OCI-LY7 (cell line): ENCODE measurements around the gene ZNF205. TPM values are rescaled to one million over a fixed set of nuclear protein-coding genes. Genes with fewer than 3 reads are reported as not detected.

ENCODE experiments used
- BruUV-seq: library from RNA; stranded (reverse); fragments of 400-500 nt; replicated peaks from 2 replicates; lab custom pipeline; 2021; lab: Mats Ljungman, UMichigan
- CTCF ChIA-PET: fragments of 300-600 bp; sonication (Branson Sonifier 250); formaldehyde crosslinking; loops from one replicate; lab custom pipeline; 2022; ENCODE audit warnings: antibody characterized with exemption; ENCODE audit not compliant: unreplicated experiment; lab: Charles Lee
- POLR2A ChIA-PET: fragments of 300-600 bp; sonication (Branson Sonifier 250); formaldehyde crosslinking; loops from one replicate; lab custom pipeline; 2022; ENCODE audit warnings: antibody characterized with exemption; lab: Charles Lee
- DNase-seq: peaks from one replicate; pipeline ENCODE4 v3.0.0-alpha.2; 2015; ENCODE audit warnings: low spot score
- H2AFZ ChIP-seq: fragments of 200-600 bp; sonication (generic), shearing (Covaris generic); 2 replicates; pipeline ENCODE4 v1.6.1; 2014; ENCODE audit warnings: mild to moderate bottlenecking, antibody characterized with exemption, low read length, moderate library complexity
- H3K27ac ChIP-seq: fragments of 200-600 bp; sonication (generic); 2 replicates; pipeline ENCODE4 v1.5.1; 2014; ENCODE audit warnings: mixed run types, low read depth, mild to moderate bottlenecking, moderate library complexity, low read length, inconsistent platforms; ENCODE audit not compliant: poor library complexity, severe bottlenecking
- H3K36me3 ChIP-seq: fragments of 200-600 bp; sonication (generic); 2 replicates; pipeline ENCODE4 v1.6.1; 2014; ENCODE audit warnings: mild to moderate bottlenecking, antibody characterized with exemption, low read length, moderate library complexity, mixed read lengths; ENCODE audit not compliant: insufficient read depth
- H3K4me1 ChIP-seq: fragments of 200-600 bp; sonication (generic); 2 replicates; pipeline ENCODE4 v1.5.1; 2014; ENCODE audit warnings: mild to moderate bottlenecking, low read length; ENCODE audit not compliant: insufficient read depth, poor library complexity, severe bottlenecking
- H3K4me2 ChIP-seq: fragments of 200-600 bp; sonication (generic); 2 replicates; pipeline ENCODE4 v1.6.1; 2014; ENCODE audit warnings: mild to moderate bottlenecking, low read length
- H3K4me3 ChIP-seq: fragments of 200-600 bp; sonication (generic); 2 replicates; pipeline ENCODE4 v1.5.1; 2014; ENCODE audit warnings: mild to moderate bottlenecking, low read depth, low read length; ENCODE audit not compliant: poor library complexity, severe bottlenecking
- H3K79me2 ChIP-seq: fragments of 200-600 bp; sonication (generic); 2 replicates; pipeline ENCODE4 v1.6.1; 2016; ENCODE audit warnings: low read depth, mild to moderate bottlenecking, low read length, moderate library complexity, mixed read lengths; ENCODE audit not compliant: insufficient read depth
- H3K9me2 ChIP-seq: fragments of 200-600 bp; sonication (generic); 2 replicates; pipeline ENCODE4 v1.6.1; 2016; ENCODE audit warnings: mild to moderate bottlenecking, low read length, mixed read lengths; ENCODE audit not compliant: insufficient read depth
- H3K9me3 ChIP-seq: fragments of 200-600 bp; sonication (generic); 2 replicates; pipeline ENCODE4 v1.6.1; 2014; ENCODE audit warnings: mild to moderate bottlenecking, mixed run types, low read length, mixed read lengths
- H4K20me1 ChIP-seq: fragments of 200-600 bp; sonication (generic); 2 replicates; pipeline ENCODE4 v1.6.1; 2014; ENCODE audit warnings: mild to moderate bottlenecking, antibody characterized with exemption, low read length, moderate library complexity, mixed read lengths; ENCODE audit not compliant: insufficient read depth
- EZH2phosphoT487 ChIP-seq: fragments of 200-600 bp; sonication (generic); IDR thresholded peaks from 2 replicates; pipeline ENCODE4 v1.6.1; 2018; ENCODE audit warnings: low read depth, borderline replicate concordance, mild to moderate bottlenecking, mixed run types, antibody characterized with exemption, low read length, moderate library complexity, mixed read lengths
- intact Hi-C: fragments of 100-400 bp; cut with micrococcal nuclease; formaldehyde crosslinking; loops from one replicate; pipeline ENCODE4 v1.10.0; 2022; ENCODE audit not compliant: unreplicated experiment
- total RNA-seq, 2 experiments: library from RNA; depleted of rRNA in 1 of 2; stranded (reverse); fragments of >200 nt in 1 of 2; shearing (Covaris generic) in 1 of 2; gene quantifications; 2 replicates each; pipeline ENCODE4 v1.2.3, GENCODE V29; 2014 to 2022
- TF ChIP-seq, protein P1 (sequence below): fragments of 200-600 bp; sonication (generic); conservative IDR thresholded peaks from 2 replicates; pipeline ENCODE4 v1.5.1; 2014; ENCODE audit warnings: mild to moderate bottlenecking, antibody characterized with exemption, low read length, moderate library complexity, mixed read lengths

ZNF205 gene
- total RNA-seq, 2 experiments from 2014 or later = 0.30 to 1.2 TPM

DNA sequence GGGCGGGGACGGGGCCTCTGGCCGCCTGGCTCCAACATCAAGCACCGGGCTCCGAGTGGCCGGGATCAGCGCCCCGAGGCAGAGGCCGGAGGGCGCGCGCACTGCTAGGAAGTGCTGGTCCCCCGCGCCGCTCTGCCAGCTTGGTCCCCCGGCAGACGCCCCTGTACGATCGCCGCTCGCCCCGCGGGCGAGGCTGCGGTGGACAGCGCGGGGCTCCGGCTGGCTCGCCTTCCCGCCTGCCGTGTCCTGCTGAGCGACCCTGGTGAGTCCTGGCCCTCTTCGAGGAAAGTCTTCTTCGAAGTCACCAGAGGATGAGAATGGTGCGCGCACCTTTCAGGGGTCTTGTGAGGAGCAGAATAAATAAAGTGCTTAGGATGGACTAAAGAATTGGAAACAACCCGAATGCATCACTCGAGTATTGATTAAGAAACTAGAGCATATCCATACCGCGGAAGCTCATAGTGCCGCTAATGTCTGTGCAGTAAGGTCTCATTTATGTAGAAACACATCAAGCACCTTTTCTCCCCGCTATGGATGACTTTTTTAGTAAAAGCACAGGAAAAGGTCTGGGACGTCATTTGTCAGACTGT, 22.8 kb downstream of the ZNF205 start:
- peak overlapping the region; percentile 58 for H2AFZ ChIP-seq
- no peak for DNase-seq
- ChIA-PET CTCF (interaction anchor here (0.6 kb wide), 1 partner anchor 76 kb away, joined by 3 read pairs; no protein-coding TSS in a partner anchor), POLR2A (interaction anchor here (0.5 to 2.1 kb wide), 10 partner anchors 13 to 442 kb away, joined by 3 to 11 read pairs (median 4); partner anchors contain the start of gene HCFC1R1)
- BruUV-seq = TSS peak; percentile 86
- H3K36me3 ChIP-seq = peaks cover 22% of the 10 kb centered on the region
- no peaks in the 10 kb centered on the region for H3K9me3 ChIP-seq
- no peak for TF ChIP-seq EZH2phosphoT487
- TF ChIP-seq, protein P1, sequence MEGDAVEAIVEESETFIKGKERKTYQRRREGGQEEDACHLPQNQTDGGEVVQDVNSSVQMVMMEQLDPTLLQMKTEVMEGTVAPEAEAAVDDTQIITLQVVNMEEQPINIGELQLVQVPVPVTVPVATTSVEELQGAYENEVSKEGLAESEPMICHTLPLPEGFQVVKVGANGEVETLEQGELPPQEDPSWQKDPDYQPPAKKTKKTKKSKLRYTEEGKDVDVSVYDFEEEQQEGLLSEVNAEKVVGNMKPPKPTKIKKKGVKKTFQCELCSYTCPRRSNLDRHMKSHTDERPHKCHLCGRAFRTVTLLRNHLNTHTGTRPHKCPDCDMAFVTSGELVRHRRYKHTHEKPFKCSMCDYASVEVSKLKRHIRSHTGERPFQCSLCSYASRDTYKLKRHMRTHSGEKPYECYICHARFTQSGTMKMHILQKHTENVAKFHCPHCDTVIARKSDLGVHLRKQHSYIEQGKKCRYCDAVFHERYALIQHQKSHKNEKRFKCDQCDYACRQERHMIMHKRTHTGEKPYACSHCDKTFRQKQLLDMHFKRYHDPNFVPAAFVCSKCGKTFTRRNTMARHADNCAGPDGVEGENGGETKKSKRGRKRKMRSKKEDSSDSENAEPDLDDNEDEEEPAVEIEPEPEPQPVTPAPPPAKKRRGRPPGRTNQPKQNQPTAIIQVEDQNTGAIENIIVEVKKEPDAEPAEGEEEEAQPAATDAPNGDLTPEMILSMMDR = no peak
- intact Hi-C loops = loop anchor here (1.0 kb wide), 1 partner anchor 15 kb away; no protein-coding TSS in a partner anchor
- H4K20me1 ChIP-seq = 0 out of 2 replicates have a peak, but pooled peaks cover 9% of the 10 kb centered on the region
- H3K27ac ChIP-seq = peak overlapping the region; percentile 36
- H3K9me2 ChIP-seq = no peaks in the 10 kb centered on the region
- peaks cover 7% of the 10 kb centered on the region for H3K4me1 ChIP-seq
- H3K4me3 ChIP-seq = peak overlapping the region; percentile 79
- H3K79me2 ChIP-seq = peaks cover 39% of the 10 kb centered on the region
- peak overlapping the region; percentile 81 for H3K4me2 ChIP-seq

GRCh38 chr16:3137267-3137666, 24.9 kb downstream of the ZNF205 start:
- no peak for DNase-seq
- H3K4me3 ChIP-seq = no peak overlapping the region
- H3K9me2 ChIP-seq = no peaks in the 10 kb centered on the region
- no peaks in the 10 kb centered on the region for H3K9me3 ChIP-seq
- H4K20me1 ChIP-seq = 0 out of 2 replicates have a peak, but pooled peaks cover 9% of the 10 kb centered on the region
- TF ChIP-seq EZH2phosphoT487 = no peak
- TF ChIP-seq, protein P1 = no peak
- intact Hi-C loops = no loop called here
- peaks cover 36% of the 10 kb centered on the region for H3K79me2 ChIP-seq
- CTCF ChIA-PET = no interaction called here
- peaks cover 7% of the 10 kb centered on the region for H3K4me1 ChIP-seq
- no peak overlapping the region for H3K27ac ChIP-seq
- H3K4me2 ChIP-seq = no peak overlapping the region
- POLR2A ChIA-PET = no interaction called here
- H3K36me3 ChIP-seq = peaks cover 7% of the 10 kb centered on the region; the same call in 1 of the 2 replicates
- BruUV-seq = no TSS peak
- H2AFZ ChIP-seq = no peak overlapping the region

GRCh38 chr16:3138342-3138741, 26.0 kb downstream of the ZNF205 start:
- no TSS peak for BruUV-seq
- Histone ChIP-seq H3K79me2 (peaks cover 25% of the 10 kb centered on the region), H3K4me2 (no peak overlapping the region), H4K20me1 (0 out of 2 replicates have a peak, but pooled peaks cover 5% of the 10 kb centered on the region), H3K9me2 (no peaks in the 10 kb centered on the region), H3K27ac (no peak overlapping the region), H3K4me1 (peaks cover 7% of the 10 kb centered on the region), H2AFZ (no peak overlapping the region), H3K9me3 (no peaks in the 10 kb centered on the region), H3K36me3 (peaks cover 6% of the 10 kb centered on the region; the same call in 1 of the 2 replicates), H3K4me3 (no peak overlapping the region)
- no peak for DNase-seq
- intact Hi-C loops = no loop called here
- POLR2A ChIA-PET = no interaction called here
- TF ChIP-seq, protein P1 = no peak
- no peak for TF ChIP-seq EZH2phosphoT487
- CTCF ChIA-PET = no interaction called here
